ENCODE data around the gene OR2AE1. TPM values are rescaled to one million over a fixed set of nuclear protein-coding genes. Genes with fewer than 3 reads are reported as not detected.

OR2AE1 gene
- total RNA-seq, 1 donor from 2014 or later: not detected

GRCh38 chr7:99860281-99861127 lies 16.3 kb downstream of the OR2AE1 start:
- DNase-seq (ENCODE audit: low read depth in 2 of 2): no peak

GRCh38 chr7:99855236-99855635 lies 21.6 kb downstream of the OR2AE1 start:
- no peak for DNase-seq (ENCODE audit: low read depth in 2 of 2)

GRCh38 chr7:99848420-99849216 lies 28.2 kb downstream of the OR2AE1 start:
- no peak for DNase-seq (ENCODE audit: low read depth in 2 of 2)

- DNase-seq (ENCODE audit: low read depth in 2 of 2): no peak
Observed at GRCh38 chr7:99844328-99844727, 32.5 kb downstream of the OR2AE1 start.

GRCh38 chr7:99843808-99844207 lies 33.0 kb downstream of the OR2AE1 start:
- DNase-seq (ENCODE audit: low read depth in 2 of 2): no peak

GRCh38 chr7:99842926-99843325 lies 33.9 kb downstream of the OR2AE1 start:
- no peak for DNase-seq (ENCODE audit: low read depth in 2 of 2)

- DNase-seq (ENCODE audit: low read depth in 2 of 2): no peak
Observed at GRCh38 chr7:99840136-99840869, 36.5 kb downstream of the OR2AE1 start.

- DNase-seq (ENCODE audit: low read depth in 2 of 2): no peak
Observed at GRCh38 chr7:99839287-99840021, 37.4 kb downstream of the OR2AE1 start.

GRCh38 chr7:99837649-99838361 lies 39.0 kb downstream of the OR2AE1 start:
- peak in 1 of 2 donors; percentile 1 for DNase-seq (ENCODE audit: low read depth in 2 of 2)

- no peak for DNase-seq (ENCODE audit: low read depth in 2 of 2)
Observed at GRCh38 chr7:99835189-99835588, 41.6 kb downstream of the OR2AE1 start.

GRCh38 chr7:99834382-99834781 lies 42.5 kb downstream of the OR2AE1 start:
- DNase-seq (ENCODE audit: low read depth in 2 of 2): no peak

GRCh38 chr7:99833289-99833877 lies 43.5 kb downstream of the OR2AE1 start:
- DNase-seq (ENCODE audit: low read depth in 2 of 2): no peak

- DNase-seq (ENCODE audit: low read depth in 2 of 2): no peak
Observed at GRCh38 chr7:99831595-99831994, 45.2 kb downstream of the OR2AE1 start.

GRCh38 chr7:99829524-99830160 lies 47.2 kb downstream of the OR2AE1 start:
- no peak for DNase-seq (ENCODE audit: low read depth in 2 of 2)

- no peak for DNase-seq (ENCODE audit: low read depth in 2 of 2)
Observed at GRCh38 chr7:99828811-99829210, 48.0 kb downstream of the OR2AE1 start.

- DNase-seq (ENCODE audit: low read depth in 2 of 2): no peak
Observed at GRCh38 chr7:99827040-99827778, 49.6 kb downstream of the OR2AE1 start.

Data from dermis microvascular lymphatic vessel endothelial cell (primary cell).